Activated T-cell treated with anti-CD3 and anti-CD28 coated beads, Interleukin-2, amount 50 U/mL, for 24 hours (primary cell): ENCODE data around the gene TMPRSS7.

ENCODE experiments used
- DNase-seq: peaks from one replicate; pipeline ENCODE4 v3.0.0-alpha.2; 2020
- H3K27ac Mint-ChIP-seq: 2 replicates; pipeline ENCODE4 v1.8.0; 2020; ENCODE audit warnings: mild to moderate bottlenecking, mixed read lengths
- H3K27me3 Mint-ChIP-seq: 2 replicates; pipeline ENCODE4 v1.8.0; 2020; ENCODE audit warnings: mixed read lengths
- H3K36me3 Mint-ChIP-seq: 2 replicates; pipeline ENCODE4 v1.8.0; 2020; ENCODE audit warnings: low read depth, mixed read lengths
- H3K4me1 Mint-ChIP-seq: 2 replicates; pipeline ENCODE4 v1.8.0; 2020; ENCODE audit warnings: low read depth, mixed read lengths
- H3K4me3 Mint-ChIP-seq: 2 replicates; pipeline ENCODE4 v1.8.0; 2020; ENCODE audit warnings: mild to moderate bottlenecking, moderate library complexity, mixed read lengths
- H3K9me3 Mint-ChIP-seq: 2 replicates; pipeline ENCODE4 v1.8.0; 2020; ENCODE audit warnings: mixed read lengths

The TMPRSS7 gene

DNA sequence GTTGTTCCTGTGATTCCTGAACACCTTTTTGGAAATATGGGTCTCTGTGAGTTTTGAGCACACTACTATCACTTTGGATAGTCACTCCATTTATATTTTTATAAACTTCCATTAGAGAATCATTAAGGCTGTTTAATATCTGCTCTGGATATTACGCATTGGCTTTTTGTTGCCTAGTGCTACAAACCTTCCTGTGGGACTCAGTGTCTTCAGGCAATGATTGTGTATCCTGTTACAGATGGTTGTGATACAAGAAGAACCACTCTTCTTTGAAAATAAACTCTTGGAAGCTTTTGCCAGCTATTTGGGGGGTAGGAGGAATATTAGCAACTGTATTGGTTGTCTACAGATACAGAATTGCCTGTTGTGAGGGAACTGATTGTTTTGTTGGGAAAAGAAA lies 82.9 kb downstream of the TMPRSS7 start:
- no peak for DNase-seq
- H3K9me3 Mint-ChIP-seq, result no peaks in the 10 kb centered on the region
- H3K36me3 Mint-ChIP-seq, result peaks cover 6% of the 10 kb centered on the region
- no peaks in the 10 kb centered on the region for H3K27me3 Mint-ChIP-seq
- H3K4me1 Mint-ChIP-seq, result peaks cover 51% of the 10 kb centered on the region
- no peak overlapping the region for H3K27ac Mint-ChIP-seq
- no peak overlapping the region for H3K4me3 Mint-ChIP-seq

- Mint-ChIP-seq H3K9me3 (no peaks in the 10 kb centered on the region), H3K4me3 (no peak overlapping the region), H3K27me3 (no peaks in the 10 kb centered on the region), H3K4me1 (peaks cover 51% of the 10 kb centered on the region), H3K27ac (no peak overlapping the region), H3K36me3 (peaks cover 12% of the 10 kb centered on the region)
- no peak for DNase-seq
Measured at GRCh38 chr3:112117841-112118571, 83.5 kb downstream of the TMPRSS7 start.

DNA sequence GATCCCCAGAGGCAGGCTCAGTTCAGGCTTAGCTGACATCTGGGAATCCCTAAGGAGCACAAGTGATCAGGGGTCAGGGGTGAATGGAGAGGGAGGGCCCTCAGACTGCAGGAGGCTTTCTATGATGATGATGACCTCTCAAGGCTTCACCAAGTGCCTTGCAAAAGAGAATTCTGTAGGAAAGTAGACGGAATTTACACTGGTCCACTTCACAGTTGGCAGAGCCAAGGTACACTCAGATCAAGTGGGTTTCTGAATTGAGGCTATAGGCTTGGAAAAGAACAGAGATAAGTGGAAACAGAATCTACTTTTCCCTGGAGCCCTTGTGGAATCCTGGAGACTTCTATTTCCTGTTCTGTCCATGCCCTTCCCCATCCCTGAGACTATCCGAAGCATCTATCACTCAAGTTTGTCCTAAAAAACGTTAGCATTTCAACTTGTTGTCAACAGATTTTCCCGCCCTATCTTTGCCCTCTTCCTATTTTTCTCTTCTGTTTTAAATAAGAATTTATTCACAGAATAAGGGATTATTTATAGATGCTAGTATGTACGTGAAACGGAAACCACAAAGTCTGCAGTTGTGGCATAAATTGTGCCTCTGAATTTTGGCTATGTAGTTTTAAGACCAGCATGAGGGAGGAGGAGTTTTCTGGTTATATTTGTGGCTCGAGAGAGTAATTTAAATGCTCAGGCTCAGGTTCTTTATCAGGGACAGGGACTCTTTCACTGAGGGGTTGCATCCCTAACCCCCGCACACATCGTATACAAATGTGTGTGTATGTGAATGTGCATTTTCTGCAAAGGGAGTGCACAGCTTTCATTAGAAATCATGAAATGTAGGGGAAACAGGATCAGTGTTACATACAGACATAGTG lies 85.7 kb downstream of the TMPRSS7 start:
- Mint-ChIP-seq H3K27ac (peak overlapping the region; percentile 64), H3K36me3 (peaks cover 27% of the 10 kb centered on the region), H3K27me3 (no peaks in the 10 kb centered on the region), H3K9me3 (no peaks in the 10 kb centered on the region), H3K4me3 (peak overlapping the region; percentile 41), H3K4me1 (peaks cover 48% of the 10 kb centered on the region)
- DNase-seq, result no peak

GRCh38 chr3:112121577-112122547 lies 87.3 kb downstream of the TMPRSS7 start:
- H3K27me3 Mint-ChIP-seq, result no peaks in the 10 kb centered on the region
- peaks cover 30% of the 10 kb centered on the region for H3K36me3 Mint-ChIP-seq
- no peak for DNase-seq
- peaks cover 58% of the 10 kb centered on the region for H3K4me1 Mint-ChIP-seq
- H3K4me3 Mint-ChIP-seq, result no peak overlapping the region
- H3K27ac Mint-ChIP-seq, result no peak overlapping the region
- H3K9me3 Mint-ChIP-seq, result no peaks in the 10 kb centered on the region

DNA sequence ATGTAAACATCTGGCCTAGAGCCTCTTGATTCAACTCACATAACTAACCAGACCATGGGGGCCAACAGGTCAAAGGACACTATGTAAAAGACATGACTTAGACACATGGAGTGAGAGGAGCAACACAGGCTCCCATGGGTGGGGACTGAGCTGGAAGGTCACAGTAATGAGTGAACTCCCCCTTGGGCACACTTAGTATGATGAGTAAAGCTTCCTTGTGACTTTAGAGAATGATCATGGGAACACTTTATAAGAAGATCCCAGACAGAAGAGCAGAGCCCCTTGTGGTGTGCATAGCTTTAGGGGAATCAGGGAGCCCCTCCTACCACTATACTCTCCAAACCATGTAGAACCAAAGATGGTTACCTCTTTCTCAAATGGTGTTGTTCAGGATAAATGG lies 88.3 kb downstream of the TMPRSS7 start:
- no peaks in the 10 kb centered on the region for H3K27me3 Mint-ChIP-seq
- H3K9me3 Mint-ChIP-seq, result no peaks in the 10 kb centered on the region

DNA sequence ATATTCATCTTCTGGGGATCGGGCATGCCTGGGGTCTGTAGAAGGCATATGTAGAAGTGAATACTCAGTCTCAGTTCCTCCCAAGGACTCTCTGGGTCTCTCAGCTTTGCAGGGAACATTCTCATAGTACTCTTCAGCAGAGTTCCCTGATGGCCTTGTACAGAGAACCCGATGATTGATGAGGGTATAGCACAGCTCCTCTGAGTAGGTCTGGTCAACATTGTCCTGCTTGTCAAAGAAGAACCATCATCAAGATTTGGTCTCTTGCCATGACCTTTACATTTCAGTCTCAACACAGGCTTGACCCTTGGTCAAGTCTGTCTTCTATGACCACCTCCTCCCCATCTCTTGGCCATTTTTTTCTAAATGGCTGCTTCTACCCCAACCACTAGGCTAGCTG lies 89.0 kb downstream of the TMPRSS7 start:
- no peak overlapping the region for H3K4me3 Mint-ChIP-seq
- peaks cover 63% of the 10 kb centered on the region for H3K4me1 Mint-ChIP-seq

More for the DNA sequence above, 88.3 kb downstream of the TMPRSS7 start:
- Mint-ChIP-seq H3K36me3 (peaks cover 28% of the 10 kb centered on the region), H3K4me1 (peaks cover 61% of the 10 kb centered on the region), H3K27ac (no peak overlapping the region), H3K4me3 (no peak overlapping the region)
- DNase-seq, result no peak

DNA sequence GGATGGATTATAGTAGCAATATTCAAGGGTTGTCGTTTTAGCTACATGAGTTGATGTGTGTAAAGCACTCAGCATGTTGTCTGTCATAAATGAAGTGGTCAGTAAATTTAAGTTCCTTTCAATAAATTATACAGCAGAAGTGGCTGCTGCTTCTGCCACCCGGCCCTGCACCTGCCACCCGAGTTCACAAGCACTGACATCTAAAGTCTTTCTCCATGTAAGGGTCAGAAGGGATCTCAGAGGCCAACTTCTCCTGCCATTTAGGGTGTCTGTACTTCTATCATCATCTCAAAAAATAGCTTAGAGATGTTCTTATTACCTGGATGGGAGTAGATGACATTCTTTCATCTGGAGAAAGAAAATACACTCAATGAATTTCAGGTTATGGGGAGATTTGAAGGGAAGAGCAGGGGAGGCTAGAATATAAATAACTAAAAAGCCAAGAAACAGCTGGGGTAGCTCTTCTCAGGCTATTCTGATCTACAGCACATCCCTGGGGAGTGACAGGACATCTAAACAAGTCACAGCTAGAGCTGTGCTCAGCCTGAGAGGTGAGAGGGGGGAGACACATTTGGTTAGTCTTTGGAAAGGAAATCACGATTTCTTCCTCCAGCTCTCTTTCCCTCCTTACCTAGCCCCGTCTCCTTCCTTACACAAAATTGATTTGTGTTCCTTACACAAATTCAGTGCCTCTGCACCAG lies 90.5 kb downstream of the TMPRSS7 start:
- Mint-ChIP-seq H3K36me3 (peaks cover 28% of the 10 kb centered on the region), H3K4me1 (peaks cover 66% of the 10 kb centered on the region), H3K27ac (no peak overlapping the region), H3K27me3 (no peaks in the 10 kb centered on the region), H3K9me3 (no peaks in the 10 kb centered on the region), H3K4me3 (no peak overlapping the region)
- no peak for DNase-seq

More for the DNA sequence above, 89.0 kb downstream of the TMPRSS7 start:
- Mint-ChIP-seq H3K36me3 (peaks cover 28% of the 10 kb centered on the region), H3K27me3 (no peaks in the 10 kb centered on the region), H3K9me3 (no peaks in the 10 kb centered on the region), H3K27ac (no peak overlapping the region)
- DNase-seq, result no peak

DNA sequence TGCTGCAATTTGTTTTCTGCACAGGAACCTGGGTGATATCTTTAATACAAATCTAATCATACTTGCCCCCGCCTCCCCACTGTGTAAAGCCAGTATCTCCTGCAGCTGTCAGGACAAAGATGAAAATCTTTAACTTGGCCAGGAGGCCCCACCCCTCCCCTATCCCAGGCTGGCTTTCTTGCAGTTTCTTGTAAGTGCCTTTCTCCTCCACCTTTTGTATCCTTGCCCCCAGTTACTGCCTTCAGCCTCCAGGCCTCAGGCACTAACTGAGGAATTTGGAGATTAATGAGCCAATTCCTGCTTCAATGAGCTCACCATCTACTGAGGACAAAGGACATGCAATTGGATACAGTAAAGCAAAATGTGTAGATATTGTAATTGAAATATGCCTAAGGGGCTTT lies 92.0 kb downstream of the TMPRSS7 start:
- Mint-ChIP-seq H3K36me3 (peaks cover 28% of the 10 kb centered on the region), H3K4me1 (peaks cover 65% of the 10 kb centered on the region), H3K27ac (peak overlapping the region; percentile 88), H3K27me3 (no peaks in the 10 kb centered on the region), H3K4me3 (peak overlapping the region; percentile 59), H3K9me3 (no peaks in the 10 kb centered on the region)
- no peak for DNase-seq

DNA sequence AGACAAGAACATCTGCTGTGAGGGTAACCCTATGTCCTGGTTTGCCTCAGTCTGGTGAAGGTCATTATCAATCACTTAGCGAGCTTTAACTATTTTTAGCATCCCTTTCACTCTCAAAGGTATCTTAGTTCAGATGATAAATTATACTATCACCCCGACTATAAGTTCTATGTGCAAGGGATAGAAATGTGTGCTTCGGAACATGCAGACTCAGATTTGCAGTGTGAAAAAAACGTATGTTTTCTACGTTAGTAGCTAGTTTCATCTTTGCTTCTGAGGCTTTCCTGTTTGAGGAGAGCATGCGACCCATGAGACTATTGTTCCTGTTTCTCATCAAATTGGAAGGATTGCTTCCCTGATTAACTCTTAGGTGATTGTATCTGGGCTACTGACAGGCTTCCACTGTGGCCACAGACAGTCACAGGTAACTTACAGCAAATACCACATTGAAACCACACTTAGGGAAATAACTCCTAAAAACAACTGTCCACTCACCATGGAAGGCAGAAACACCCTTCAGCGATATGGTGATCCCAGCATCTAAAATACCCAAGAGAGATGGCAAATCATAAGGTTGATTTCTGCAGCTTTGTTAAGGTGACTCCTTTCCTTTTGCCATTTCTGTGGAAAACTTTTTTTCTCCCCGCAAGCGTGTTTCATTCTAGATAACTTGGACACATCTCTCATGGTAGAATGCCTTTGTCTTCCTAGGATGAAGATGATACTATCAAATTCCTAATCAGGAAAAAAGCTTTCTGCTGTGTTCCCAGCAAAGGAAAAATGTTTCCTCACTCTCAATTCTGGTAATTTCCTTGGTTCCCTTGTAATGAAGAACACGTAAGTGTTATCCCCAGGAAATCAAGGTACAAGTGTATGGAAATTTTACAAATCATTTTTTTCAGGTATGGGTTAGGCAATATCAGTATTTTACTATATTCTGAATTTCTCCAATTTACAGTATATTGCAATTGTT lies 93.3 kb downstream of the TMPRSS7 start:
- Mint-ChIP-seq H3K27me3 (no peaks in the 10 kb centered on the region), H3K4me1 (peaks cover 70% of the 10 kb centered on the region), H3K36me3 (peaks cover 20% of the 10 kb centered on the region), H3K4me3 (peak overlapping the region; percentile 59), H3K27ac (peak overlapping the region; percentile 88), H3K9me3 (no peaks in the 10 kb centered on the region)
- DNase-seq, result no peak

GRCh38 chr3:112128843-112129727 lies 94.5 kb downstream of the TMPRSS7 start:
- Mint-ChIP-seq H3K36me3 (peaks cover 7% of the 10 kb centered on the region), H3K4me3 (peak overlapping the region; percentile 30), H3K27ac (peak overlapping the region; percentile 88), H3K4me1 (peaks cover 83% of the 10 kb centered on the region), H3K27me3 (no peaks in the 10 kb centered on the region), H3K9me3 (no peaks in the 10 kb centered on the region)
- peak; percentile 47 for DNase-seq

GRCh38 chr3:112129925-112130637 lies 95.5 kb downstream of the TMPRSS7 start:
- Mint-ChIP-seq H3K36me3 (peaks cover 3% of the 10 kb centered on the region), H3K27me3 (no peaks in the 10 kb centered on the region), H3K9me3 (no peaks in the 10 kb centered on the region), H3K27ac (peak overlapping the region; percentile 88), H3K4me1 (peaks cover 90% of the 10 kb centered on the region), H3K4me3 (no peak overlapping the region)
- DNase-seq, result no peak

- Mint-ChIP-seq H3K4me1 (peaks cover 91% of the 10 kb centered on the region), H3K27ac (peak overlapping the region; percentile 88), H3K36me3 (peaks cover 3% of the 10 kb centered on the region), H3K4me3 (no peak overlapping the region), H3K9me3 (no peaks in the 10 kb centered on the region), H3K27me3 (no peaks in the 10 kb centered on the region)
- DNase-seq, result no peak
Measured at GRCh38 chr3:112130638-112130993, 96.1 kb downstream of the TMPRSS7 start.
